SK-N-SH treated with all-trans-retinoic acid at 6 μM for 48 hours (cell line): ENCODE measurements around the gene TNIP3.

Experiments
- CREB5 ChIP-seq: fragments of 250-450 bp; sonication (Bioruptor Pico); IDR thresholded peaks from 2 replicates; pipeline ENCODE4 v1.5.1; 2020; ENCODE audit warnings: low read depth, mild to moderate bottlenecking, moderate library complexity
- ESRRG ChIP-seq: fragments of 250-450 bp; sonication (Bioruptor Pico); IDR thresholded peaks from 2 replicates; pipeline ENCODE4 v1.6.1; 2021; ENCODE audit warnings: mild to moderate bottlenecking
- OSR1 ChIP-seq: fragments of 250-450 bp; sonication (Bioruptor Pico); IDR thresholded peaks from 2 replicates; pipeline ENCODE4 v1.8.0; 2022; ENCODE audit warnings: moderate library complexity, mild to moderate bottlenecking, inconsistent platforms
- PATZ1 ChIP-seq: fragments of 250-450 bp; sonication (Bioruptor Pico); IDR thresholded peaks from 2 replicates; pipeline ENCODE4 v1.8.0; 2020; ENCODE audit warnings: mild to moderate bottlenecking, moderate library complexity, borderline replicate concordance
- POU6F1 ChIP-seq: fragments of 250-450 bp; sonication (Bioruptor Pico); IDR thresholded peaks from 2 replicates; pipeline ENCODE4 v1.8.0; 2021; ENCODE audit warnings: low read depth, mild to moderate bottlenecking, moderate library complexity, borderline replicate concordance
- PPARA ChIP-seq: fragments of 250-450 bp; sonication (Bioruptor Pico); IDR thresholded peaks from 2 replicates; pipeline ENCODE4 v1.5.0; 2020; ENCODE audit warnings: mild to moderate bottlenecking, borderline replicate concordance
- TOX ChIP-seq: fragments of 250-450 bp; sonication (Bioruptor Pico); IDR thresholded peaks from 2 replicates; pipeline ENCODE4 v1.8.0; 2021; ENCODE audit warnings: mild to moderate bottlenecking, moderate library complexity, borderline replicate concordance
- TSHZ2 ChIP-seq: fragments of 250-450 bp; sonication (Bioruptor Pico); IDR thresholded peaks from 2 replicates; pipeline ENCODE4 v1.5.0; 2020; ENCODE audit warnings: mild to moderate bottlenecking, moderate library complexity
- ZC3H10 ChIP-seq: fragments of 250-450 bp; sonication (Bioruptor Pico); IDR thresholded peaks from 2 replicates; pipeline ENCODE4 v1.5.1; 2021; ENCODE audit warnings: mild to moderate bottlenecking, moderate library complexity
- ZFP3 ChIP-seq: fragments of 250-450 bp; sonication (Bioruptor Pico); IDR thresholded peaks from 2 replicates; pipeline ENCODE4 v1.5.0; 2020; ENCODE audit warnings: mild to moderate bottlenecking, moderate library complexity
- ZFP30 ChIP-seq: fragments of 450-650 bp; formaldehyde crosslinking; IDR thresholded peaks from 2 replicates; pipeline ENCODE4 v1.5.0; 2022; ENCODE audit warnings: mild to moderate bottlenecking, moderate library complexity
- ZNF8 ChIP-seq: fragments of 450-650 bp; formaldehyde crosslinking; IDR thresholded peaks from 2 replicates; pipeline ENCODE4 v1.5.0; 2020; ENCODE audit warnings: mild to moderate bottlenecking, moderate library complexity

- TF ChIP-seq ZNF8, result no peak
- no peak for TF ChIP-seq ZFP30 (CRISPR knock-in tag)
- no peak for TF ChIP-seq ESRRG (CRISPR knock-in tag)
- TF ChIP-seq OSR1 (CRISPR knock-in tag), result no peak
- no peak for TF ChIP-seq PATZ1
- no peak for TF ChIP-seq POU6F1
- TF ChIP-seq CREB5 (CRISPR knock-in tag), result no peak
- TF ChIP-seq TOX (CRISPR knock-in tag), result no peak
- TF ChIP-seq ZC3H10 (CRISPR knock-in tag), result no peak
- TF ChIP-seq TSHZ2 (CRISPR knock-in tag), result no peak
- no peak for TF ChIP-seq PPARA (CRISPR knock-in tag)
- TF ChIP-seq ZFP3, result no peak
Measured at GRCh38 chr4:121189326-121190215, 25.4 kb upstream of the TNIP3 start.
